GM10847 (cell line): ENCODE results near the gene KRTAP4-6.
"Not testable (repeated sequence)": the region's sequence is repeated elsewhere in the genome, so short reads cannot be mapped to it uniquely, and the experiment has no call there.

Experiments
- POLR2A ChIP-seq: IDR thresholded peaks from 2 replicates; pipeline ENCODE4 v1.6.1; 2011; ENCODE audit not compliant: insufficient read length; ENCODE audit errors: extremely low read depth

KRTAP4-6 gene

DNA sequence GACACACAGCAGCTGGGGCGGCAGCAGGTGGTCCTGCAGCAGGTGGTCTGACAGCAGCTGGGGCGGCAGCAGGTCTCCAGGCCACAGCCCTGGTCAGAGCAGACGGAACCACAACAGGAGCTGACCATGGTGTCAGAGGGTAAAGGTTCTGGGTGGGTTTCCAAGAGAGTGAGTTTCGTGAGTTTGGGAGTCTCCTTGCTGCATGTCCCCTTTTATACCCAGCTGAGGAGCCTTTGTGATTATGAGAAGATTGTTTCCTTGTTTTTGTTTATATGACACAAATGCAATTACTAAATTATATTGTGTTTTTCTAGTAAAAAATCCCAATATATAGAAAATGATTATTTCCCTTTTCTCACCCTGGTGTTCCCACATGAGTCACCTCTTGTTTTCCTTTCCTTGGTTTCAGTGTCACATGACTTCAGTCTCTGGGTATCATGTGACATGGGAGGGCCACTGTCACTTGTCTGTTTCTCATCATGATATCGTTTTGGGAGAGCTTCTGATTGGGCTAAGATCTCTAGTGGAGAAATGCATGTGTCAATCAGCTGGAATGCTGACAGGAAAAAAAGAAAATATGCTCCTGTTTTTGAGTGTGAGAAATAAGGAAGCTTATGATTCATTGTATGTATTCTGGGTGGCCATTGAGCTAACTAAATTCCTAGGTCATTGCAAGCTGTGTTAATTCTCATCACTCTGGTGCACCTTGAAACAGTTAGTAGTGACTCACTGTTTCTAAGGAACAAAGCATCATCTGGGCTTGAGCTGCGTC is at the start of gene KRTAP4-6:
Gene KRTAP4-6 (minus strand): TSS at position 185 of the 772 bp plus-strand sequence. CDS start 57 bp downstream, at position 128.
- TF ChIP-seq POLR2A, result no peak

DNA sequence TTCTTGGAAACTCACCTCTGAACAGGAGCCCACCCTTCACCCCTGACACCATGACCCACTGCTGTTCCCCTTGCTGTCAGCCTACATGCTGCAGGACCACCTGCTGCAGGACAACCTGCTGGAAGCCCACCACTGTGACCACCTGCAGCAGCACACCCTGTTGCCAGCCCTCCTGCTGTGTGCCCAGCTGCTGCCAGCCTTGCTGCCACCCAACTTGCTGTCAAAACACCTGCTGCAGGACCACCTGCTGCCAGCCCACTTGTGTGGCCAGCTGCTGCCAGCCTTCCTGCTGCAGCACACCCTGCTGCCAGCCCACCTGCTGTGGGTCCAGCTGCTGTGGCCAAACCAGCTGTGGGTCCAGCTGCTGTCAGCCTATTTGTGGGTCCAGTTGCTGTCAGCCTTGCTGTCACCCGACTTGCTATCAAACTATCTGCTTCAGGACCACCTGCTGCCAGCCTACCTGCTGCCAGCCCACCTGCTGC is 49.5 kb upstream of the KRTAP4-6 start, which contains the start of gene KRTAP9-1:
Gene KRTAP9-1 (plus strand): TSS at position 51 of the 482 bp plus-strand sequence. CDS start 0 bp downstream, at position 51.
- TF ChIP-seq POLR2A, result not testable (repeated sequence)

DNA sequence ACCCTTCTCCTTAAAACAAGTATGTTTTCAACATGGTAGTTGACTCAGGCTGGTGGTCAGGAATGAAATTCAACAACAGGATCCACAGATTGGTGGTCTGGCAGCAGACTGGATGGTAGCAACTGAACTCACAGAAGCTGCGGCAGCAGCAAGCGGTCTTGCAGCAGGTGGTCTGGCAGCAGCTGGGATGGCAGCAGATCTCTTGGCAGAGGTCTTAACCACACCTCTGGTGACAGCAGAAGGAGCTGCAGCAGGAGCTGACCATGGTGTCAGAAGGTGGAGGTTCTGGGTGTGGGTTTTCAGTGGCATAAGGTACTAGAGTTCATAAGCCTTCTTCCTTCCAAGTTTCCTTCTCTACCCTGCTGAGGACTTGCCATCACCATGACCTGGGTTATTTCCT is 46.5 kb upstream of the KRTAP4-6 start:
- TF ChIP-seq POLR2A, result no peak

DNA sequence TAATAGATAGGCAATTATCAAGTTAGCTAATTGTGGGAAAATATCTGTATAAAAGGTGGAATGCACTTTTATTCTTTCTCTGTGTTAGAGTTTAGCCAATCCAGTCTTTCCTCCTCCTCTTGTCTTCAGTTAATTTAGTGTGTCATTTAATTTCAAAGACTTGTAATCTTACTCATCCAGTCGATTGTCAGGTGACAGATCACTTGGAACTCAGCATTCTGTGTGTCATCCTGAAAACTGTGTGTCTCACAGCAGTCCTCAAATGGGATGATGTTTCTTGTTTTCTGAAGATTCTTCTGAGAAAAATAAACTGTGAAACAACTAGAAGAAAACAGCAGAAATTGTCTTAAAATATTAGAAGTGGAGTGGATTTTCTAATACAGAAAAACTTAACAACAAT is 44.7 kb upstream of the KRTAP4-6 start:
- no peak for TF ChIP-seq POLR2A

DNA sequence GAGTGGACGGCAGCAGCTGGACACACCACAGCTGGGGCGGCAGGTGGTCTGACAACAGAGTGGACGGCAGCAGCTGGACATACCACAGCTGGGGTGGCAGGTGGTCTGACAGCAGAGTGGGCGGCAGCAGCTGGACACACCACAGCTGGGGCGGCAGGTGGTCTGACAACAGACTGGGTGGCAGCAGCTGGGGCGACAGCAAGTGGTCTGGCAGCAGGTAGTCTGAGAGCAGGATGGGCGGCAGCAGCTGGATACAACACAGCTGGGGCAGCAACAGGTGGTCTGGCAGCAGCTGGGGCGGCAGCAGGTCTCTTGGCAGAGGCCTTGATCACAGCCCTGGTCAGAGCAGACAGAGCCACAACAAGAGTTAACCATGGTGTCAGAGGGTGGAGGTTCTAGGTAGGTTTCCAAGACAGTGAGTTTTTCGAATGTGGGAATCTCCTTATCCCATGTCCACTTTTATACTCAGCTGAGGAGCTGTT is 44.2 kb upstream of the KRTAP4-6 start, which contains the start of gene KRTAP4-1:
Gene KRTAP4-1 (minus strand): TSS at position 432 of the 482 bp plus-strand sequence. CDS start 57 bp downstream, at position 375.
- no peak for TF ChIP-seq POLR2A

DNA sequence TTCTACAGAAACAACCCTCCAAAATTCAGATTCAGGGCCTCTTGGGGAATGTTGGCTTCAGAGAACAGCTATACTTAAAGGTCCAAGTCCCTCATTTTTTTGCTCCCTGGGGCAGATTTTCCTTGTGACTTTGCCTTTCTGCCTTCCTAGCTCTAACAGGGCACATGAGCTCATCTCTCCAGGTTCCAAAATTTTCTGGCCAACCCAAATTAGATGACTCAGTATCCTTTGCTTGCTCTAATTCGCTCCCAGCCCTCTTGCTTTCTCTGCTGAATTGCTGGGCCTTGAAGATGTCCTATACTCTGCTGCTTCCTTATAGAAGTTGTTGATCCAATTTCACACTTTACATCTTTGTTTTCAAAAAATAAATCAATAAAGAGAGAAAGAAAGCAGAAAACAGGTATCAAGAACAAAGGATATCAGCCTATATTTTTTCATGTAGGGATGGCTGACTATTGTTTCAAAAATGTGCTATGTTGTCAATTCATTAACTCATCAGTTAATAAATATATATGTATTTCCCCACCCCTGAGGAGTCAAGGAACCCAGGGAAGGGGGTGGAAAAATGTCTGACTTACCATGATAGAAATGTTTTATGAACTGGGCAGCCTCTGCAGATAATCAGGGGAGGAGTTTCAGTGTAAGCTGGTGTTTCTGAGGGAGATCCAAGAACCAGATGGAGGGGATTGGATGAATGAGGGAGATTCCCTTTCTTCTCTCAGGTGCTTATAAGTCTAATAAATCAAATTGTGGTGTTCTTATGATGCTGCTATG is 38.7 kb upstream of the KRTAP4-6 start:
- no peak for TF ChIP-seq POLR2A

DNA sequence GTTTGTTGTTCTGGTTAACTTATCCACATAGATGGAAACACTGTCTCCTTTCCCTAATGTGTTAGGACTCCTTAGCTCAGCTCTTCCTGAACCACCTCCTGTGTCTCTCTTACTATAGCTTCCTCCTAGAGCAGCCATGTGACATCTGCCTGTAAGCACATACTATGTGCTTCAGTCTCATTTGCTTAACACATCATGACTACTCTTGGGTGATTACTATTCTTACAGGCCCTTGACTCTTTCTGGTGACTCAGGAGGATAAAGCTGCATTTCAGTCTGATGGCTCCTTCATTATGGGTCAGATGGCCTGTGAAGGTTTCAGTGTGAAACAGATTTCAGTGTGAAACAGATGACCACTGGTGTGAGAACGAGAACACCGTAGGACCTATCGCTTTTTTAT is 38.0 kb upstream of the KRTAP4-6 start:
- TF ChIP-seq POLR2A, result no peak

DNA sequence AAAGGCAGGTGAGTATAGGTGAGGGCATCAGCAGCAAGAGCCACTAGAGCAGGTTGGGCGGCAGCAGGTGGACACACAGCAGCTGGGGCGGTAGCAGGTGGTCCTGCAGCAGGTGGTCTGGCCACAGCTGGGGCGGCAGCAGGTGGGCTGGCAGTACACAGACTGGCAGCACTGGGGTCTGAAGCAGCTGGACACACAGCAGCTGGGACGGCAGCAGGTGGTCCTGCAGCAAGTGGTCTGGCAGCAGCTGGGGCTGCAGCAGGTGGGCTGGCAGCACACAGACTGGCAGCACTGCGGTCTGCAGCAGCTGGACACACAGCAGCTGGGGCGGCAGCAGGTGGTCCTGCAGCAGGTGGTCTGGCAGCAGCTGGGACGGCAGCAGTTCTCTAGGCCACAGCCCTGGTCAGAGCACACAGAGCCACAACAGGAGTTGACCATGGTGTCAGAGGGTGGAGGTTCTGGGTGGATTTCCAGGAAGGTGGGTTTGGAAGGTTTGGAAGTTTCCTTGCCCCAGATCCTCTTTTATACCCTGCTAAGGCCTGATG is 37.5 kb upstream of the KRTAP4-6 start, which contains the start of gene KRTAP4-2:
Gene KRTAP4-2 (minus strand): TSS at position 495 of the 545 bp plus-strand sequence. CDS start 57 bp downstream, at position 438.
- TF ChIP-seq POLR2A, result no peak

DNA sequence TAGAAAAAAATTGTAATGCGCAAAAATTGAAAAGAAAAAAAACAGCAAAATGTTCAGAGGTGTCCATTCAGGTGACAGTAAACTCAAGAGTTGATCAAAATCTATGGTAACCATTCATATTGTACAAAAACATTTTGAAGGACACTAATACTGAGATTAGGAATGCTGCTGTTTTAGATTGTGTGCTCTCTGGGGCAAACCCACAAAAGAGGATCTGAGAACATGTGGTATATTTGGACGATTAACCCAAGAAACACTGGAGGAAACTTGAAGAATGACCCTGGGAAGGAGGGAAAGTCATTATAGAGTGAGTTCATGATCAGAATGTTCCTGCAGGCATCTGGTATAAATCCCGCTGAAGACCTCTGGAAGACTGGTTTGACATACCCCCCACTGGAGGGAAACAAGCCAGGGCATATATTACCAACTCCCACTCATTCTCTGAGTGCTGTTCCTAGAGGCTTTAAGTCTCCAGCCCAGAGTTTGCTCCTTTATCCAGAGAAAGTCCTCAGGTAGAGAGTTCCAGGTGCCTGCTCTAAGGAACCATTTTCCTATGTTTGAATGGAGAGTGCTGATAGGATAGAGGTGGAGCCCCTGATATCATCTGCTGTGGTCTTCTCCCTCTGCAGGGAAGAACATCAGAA is 36.5 kb upstream of the KRTAP4-6 start:
- TF ChIP-seq POLR2A, result no peak

DNA sequence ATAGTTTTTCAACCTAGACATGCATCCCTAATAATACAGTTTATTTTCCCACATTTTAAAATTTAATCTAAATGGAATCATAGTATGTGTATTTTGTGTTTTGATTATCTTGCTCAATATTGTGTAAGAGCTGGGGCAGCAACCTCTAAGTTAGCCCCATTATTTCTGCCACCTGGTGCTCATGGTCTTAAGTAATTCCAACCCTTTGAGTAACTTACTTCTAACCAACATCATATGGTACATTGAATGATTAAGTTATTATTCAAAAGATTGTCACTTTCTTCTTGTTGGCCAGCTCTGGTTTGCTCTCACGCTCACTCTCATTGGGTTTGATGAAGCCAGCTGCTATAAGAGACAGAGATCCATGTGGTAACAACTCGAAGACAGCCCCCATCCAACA is 31.5 kb upstream of the KRTAP4-6 start:
- no peak for TF ChIP-seq POLR2A

DNA sequence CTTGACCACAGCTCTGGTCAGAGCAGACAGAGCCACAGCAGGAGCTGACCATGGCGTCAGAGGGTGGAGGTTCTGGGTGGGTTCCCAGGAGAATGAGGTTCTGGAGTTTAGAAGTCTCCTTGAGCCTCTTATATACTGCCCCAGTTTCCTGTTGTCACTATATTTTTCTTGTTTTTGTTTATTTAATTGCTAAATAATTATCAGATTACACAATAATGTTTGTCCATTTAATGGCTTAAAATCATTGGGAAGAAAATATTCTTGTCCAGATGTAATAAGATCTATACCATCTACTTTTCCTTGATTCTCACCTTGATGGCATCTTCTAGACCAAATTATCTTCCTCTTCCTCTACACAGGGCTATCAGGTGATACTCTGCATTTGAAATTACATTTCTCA is 27.8 kb upstream of the KRTAP4-6 start, which contains the start of gene KRTAP4-3:
Gene KRTAP4-3 (minus strand): TSS at position 101 of the 400 bp plus-strand sequence. CDS start 49 bp downstream, at position 52.
- TF ChIP-seq POLR2A, result no peak

DNA sequence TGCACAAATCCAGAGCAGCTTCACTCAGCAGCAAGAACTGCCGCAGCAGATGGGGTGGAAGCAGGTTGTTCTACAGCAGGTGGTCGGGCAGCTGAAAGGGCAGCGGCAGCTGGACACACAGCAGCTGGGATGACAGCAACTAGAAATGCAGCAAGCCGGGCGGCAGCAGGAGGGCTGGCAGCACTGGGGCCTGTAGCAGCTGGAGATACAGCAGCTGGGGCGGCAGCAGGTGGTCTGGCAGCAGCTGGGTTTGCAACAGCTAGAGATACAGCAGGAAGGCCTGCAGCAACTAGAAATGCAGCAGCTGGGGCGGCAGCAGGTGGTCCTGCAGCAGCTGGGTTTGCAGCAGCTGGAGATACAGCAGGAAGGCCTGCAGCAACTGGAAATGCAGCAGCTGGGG is 27.2 kb upstream of the KRTAP4-6 start:
- no peak for TF ChIP-seq POLR2A

DNA sequence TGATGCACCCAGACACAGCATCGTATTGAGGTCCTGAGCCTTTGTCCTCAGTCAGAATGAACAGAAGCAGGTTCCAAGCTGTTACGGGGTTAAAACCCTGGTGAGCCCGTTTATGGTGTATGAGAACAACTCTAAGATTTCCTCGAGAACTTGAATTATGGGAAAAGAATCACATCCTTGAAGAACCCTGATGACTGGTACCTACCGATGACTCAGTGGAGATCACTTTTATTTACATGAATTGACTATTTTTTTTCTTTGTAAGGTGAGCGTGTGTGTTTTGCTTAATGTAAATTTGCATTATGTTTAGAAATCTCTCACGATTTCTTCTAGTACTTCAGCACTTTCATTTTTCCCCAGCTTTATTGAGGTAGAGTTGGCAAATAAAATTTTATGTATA is 23.5 kb upstream of the KRTAP4-6 start:
- TF ChIP-seq POLR2A, result no peak

DNA sequence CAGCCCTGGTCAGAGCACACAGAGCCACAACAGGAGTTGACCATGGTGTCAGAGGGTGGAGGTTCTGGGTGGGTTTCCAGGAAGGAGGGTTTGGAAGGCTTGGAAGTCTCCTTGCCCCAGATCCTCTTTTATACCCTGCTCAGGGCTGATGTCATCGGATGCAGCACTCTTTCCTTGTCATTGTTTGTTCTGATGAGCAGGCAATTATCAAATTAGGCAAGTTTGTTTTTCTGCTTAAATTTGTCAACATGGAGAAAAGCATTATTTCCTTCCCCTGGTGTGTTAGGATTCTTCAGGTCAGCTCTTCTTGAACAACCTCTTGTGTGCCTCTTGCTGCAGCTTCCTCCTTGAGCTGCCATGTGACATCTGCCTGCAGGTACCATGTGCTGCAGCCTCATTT is 20.3 kb upstream of the KRTAP4-6 start, which contains the start of gene KRTAP4-4:
Gene KRTAP4-4 (minus strand): TSS at position 101 of the 400 bp plus-strand sequence. CDS start 57 bp downstream, at position 44.
- TF ChIP-seq POLR2A, result no peak

DNA sequence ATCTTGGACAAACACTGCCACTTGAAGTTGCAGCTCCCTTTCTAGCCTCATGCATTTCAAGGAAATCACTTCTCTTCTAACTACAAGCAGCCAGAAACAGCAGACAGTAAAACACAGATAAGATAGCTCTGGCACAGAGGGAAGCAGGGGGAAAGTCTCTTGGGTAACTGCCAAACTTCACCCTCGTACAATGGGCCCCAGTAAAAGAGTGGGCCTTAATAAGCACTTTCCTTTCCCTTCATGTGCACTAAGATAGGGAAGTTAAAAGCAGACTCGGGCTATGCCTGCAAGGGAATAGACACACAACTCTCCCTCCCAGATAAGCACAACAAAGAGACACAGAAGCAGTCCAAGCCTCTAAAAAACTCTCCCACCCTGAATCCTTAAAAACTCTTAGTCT is 13.5 kb upstream of the KRTAP4-6 start:
- no peak for TF ChIP-seq POLR2A

DNA sequence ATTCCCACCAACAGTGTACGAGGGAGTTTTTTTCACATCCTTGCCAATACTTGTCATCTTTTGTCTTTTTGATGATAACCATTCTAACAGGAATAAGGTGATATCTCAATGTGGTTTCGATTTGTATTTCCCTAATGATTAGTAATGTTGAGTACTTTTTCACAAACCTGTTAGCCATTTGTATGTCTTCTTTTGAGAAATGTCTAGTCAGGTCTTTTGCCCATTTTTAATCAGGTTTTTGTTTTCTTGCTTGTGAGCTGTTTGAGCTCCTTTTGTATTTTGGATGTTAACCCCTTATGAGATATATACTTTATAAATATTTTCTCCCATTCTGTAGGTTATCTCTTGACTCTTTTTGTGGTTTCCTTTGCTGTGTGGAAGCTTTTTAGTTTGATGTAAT is 11.2 kb upstream of the KRTAP4-6 start:
- no peak for TF ChIP-seq POLR2A
